HEK293 (cell line): Measurements from ENCODE around the gene METAP1.

Source experiments
- CTCF ChIA-PET: fragments of 350-600 bp; formaldehyde crosslinking; extraction: SDS; loops from one replicate; lab custom pipeline; 2021; ENCODE audit warnings: antibody characterized with exemption; lab: Yijun Ruan, JAX
- POLR2A ChIA-PET: fragments of 300-600 bp; formaldehyde crosslinking; extraction: SDS; loops from one replicate; lab custom pipeline; 2020; ENCODE audit warnings: antibody characterized with exemption, inconsistent platforms; lab: Yijun Ruan, JAX
- H3K27ac ChIP-seq: fragments of 200-500 bp; sonication (Bioruptor generic); 2 replicates; pipeline ENCODE4 v1.5.1; 2014; ENCODE audit warnings: low read depth, low read length, control low read depth, inconsistent platforms; ENCODE audit errors: extremely low read depth
- H3K36me3 ChIP-seq, 2 experiments: fragments of 200-500 bp in 1 of 2; sonication (Bioruptor generic) in 1 of 2; 1 replicate in 1 of 2; 2 replicates in 1 of 2; pipeline ENCODE4 v1.5.1; 2014 to 2017; ENCODE audit warnings: inconsistent platforms in 2 of 2, low read length in 2 of 2; ENCODE audit not compliant: control insufficient read depth in 2 of 2, insufficient read depth in 1 of 2
- H3K4me1 ChIP-seq: fragments of 200-500 bp; sonication (Bioruptor generic); 2 replicates; pipeline ENCODE4 v1.5.1; 2014; ENCODE audit warnings: mild to moderate bottlenecking, low read length, inconsistent platforms; ENCODE audit not compliant: control insufficient read depth, insufficient read depth
- H3K4me3 ChIP-seq: 2 replicates; pipeline ENCODE4 v1.5.1; 2011; ENCODE audit warnings: low read depth, mild to moderate bottlenecking, control low read depth, low read length, moderate library complexity
- H3K9me3 ChIP-seq: fragments of 200-500 bp; sonication (Bioruptor generic); 2 replicates; pipeline ENCODE4 v1.5.1; 2014; ENCODE audit warnings: low read depth, low read length, inconsistent platforms; ENCODE audit not compliant: control insufficient read depth, insufficient read depth
- EGR2 ChIP-seq: fragments of 450-650 bp; formaldehyde crosslinking; IDR thresholded peaks from 2 replicates; pipeline ENCODE4 v1.5.1; 2016; ENCODE audit warnings: low read depth, missing biosample characterization, missing genetic modification characterization
- GFI1B ChIP-seq: fragments of 450-650 bp; formaldehyde crosslinking; IDR thresholded peaks from 2 replicates; pipeline ENCODE4 v1.5.1; 2016; ENCODE audit warnings: missing biosample characterization, missing genetic modification characterization
- GLI4 ChIP-seq: fragments of 450-650 bp; formaldehyde crosslinking; IDR thresholded peaks from 2 replicates; pipeline ENCODE4 v1.5.1; 2016; ENCODE audit warnings: missing biosample characterization, missing genetic modification characterization
- GLIS2 ChIP-seq: fragments of 450-650 bp; formaldehyde crosslinking; IDR thresholded peaks from 2 replicates; pipeline ENCODE4 v1.5.1; 2016; ENCODE audit warnings: missing biosample characterization, missing genetic modification characterization
- SCRT2 ChIP-seq: fragments of 450-650 bp; formaldehyde crosslinking; IDR thresholded peaks from 2 replicates; pipeline ENCODE4 v1.5.1; 2016; ENCODE audit warnings: missing biosample characterization, missing genetic modification characterization
- SETDB1 ChIP-seq: IDR thresholded peaks from one replicate; pipeline ENCODE4 v1.6.1; 2017; ENCODE audit warnings: mild to moderate bottlenecking, low read length, moderate library complexity, mixed read lengths; ENCODE audit not compliant: insufficient read length
- SP2 ChIP-seq: fragments of 450-650 bp; formaldehyde crosslinking; IDR thresholded peaks from 2 replicates; pipeline ENCODE4 v1.5.1; 2016; ENCODE audit warnings: missing biosample characterization, missing genetic modification characterization
- SP3 ChIP-seq: fragments of 450-650 bp; formaldehyde crosslinking; IDR thresholded peaks from 2 replicates; pipeline ENCODE4 v1.5.1; 2016; ENCODE audit warnings: missing biosample characterization, missing genetic modification characterization
- YY2 ChIP-seq: fragments of 450-650 bp; formaldehyde crosslinking; IDR thresholded peaks from 2 replicates; pipeline ENCODE4 v1.5.1; 2016; ENCODE audit warnings: missing biosample characterization, missing genetic modification characterization
- ZNF112 ChIP-seq: fragments of 450-650 bp; formaldehyde crosslinking; IDR thresholded peaks from 2 replicates; pipeline ENCODE4 v1.5.0; 2017; ENCODE audit warnings: missing biosample characterization, missing genetic modification characterization
- ZNF133 ChIP-seq: fragments of 450-650 bp; formaldehyde crosslinking; IDR thresholded peaks from 2 replicates; pipeline ENCODE4 v1.5.1; 2016; ENCODE audit warnings: missing biosample characterization, missing genetic modification characterization
- ZNF140 ChIP-seq: fragments of 450-650 bp; formaldehyde crosslinking; IDR thresholded peaks from 2 replicates; pipeline ENCODE4 v1.5.1; 2016; ENCODE audit warnings: missing biosample characterization, missing genetic modification characterization
- ZNF157 ChIP-seq: fragments of 450-650 bp; formaldehyde crosslinking; IDR thresholded peaks from 2 replicates; pipeline ENCODE4 v1.5.1; 2016; ENCODE audit warnings: missing biosample characterization, missing genetic modification characterization
- ZNF19 ChIP-seq: fragments of 450-650 bp; formaldehyde crosslinking; IDR thresholded peaks from 2 replicates; pipeline ENCODE4; 2016; ENCODE audit warnings: missing biosample characterization, missing genetic modification characterization, low read depth
- ZNF221 ChIP-seq: fragments of 450-650 bp; formaldehyde crosslinking; IDR thresholded peaks from 2 replicates; pipeline ENCODE4 v1.5.1; 2017; ENCODE audit warnings: missing biosample characterization, missing genetic modification characterization, borderline replicate concordance
- ZNF248 ChIP-seq: fragments of 450-650 bp; formaldehyde crosslinking; IDR thresholded peaks from 2 replicates; pipeline ENCODE4 v1.5.1; 2017; ENCODE audit warnings: missing biosample characterization, missing genetic modification characterization
- ZNF274 ChIP-seq, 2 experiments: fragments of 200-500 bp in 1 of 2; fragments of 450-650 bp in 1 of 2; sonication (Bioruptor generic) in 1 of 2; formaldehyde crosslinking in 1 of 2; IDR thresholded peaks; 2 replicates each; pipeline versions ENCODE4 v1.5.1 to v1.6.1; 2014 to 2016; ENCODE audit warnings: borderline replicate concordance in 1 of 2, inconsistent platforms in 1 of 2, low read length in 1 of 2, missing biosample characterization in 1 of 2, missing genetic modification characterization in 1 of 2
- ZNF324 ChIP-seq: fragments of 450-650 bp; formaldehyde crosslinking; IDR thresholded peaks from 2 replicates; pipeline ENCODE4 v1.5.1; 2016; ENCODE audit warnings: missing biosample characterization, missing genetic modification characterization
- ZNF37A ChIP-seq: fragments of 450-650 bp; IDR thresholded peaks from 2 replicates; pipeline ENCODE4 v1.5.1; 2018; ENCODE audit warnings: missing biosample characterization, missing genetic modification characterization
- ZNF404 ChIP-seq: fragments of 450-650 bp; formaldehyde crosslinking; IDR thresholded peaks from 2 replicates; pipeline ENCODE4 v1.5.1; 2017; ENCODE audit warnings: missing biosample characterization, missing genetic modification characterization
- ZNF514 ChIP-seq: fragments of 450-650 bp; formaldehyde crosslinking; IDR thresholded peaks from 2 replicates; pipeline ENCODE4 v1.5.1; 2016; ENCODE audit warnings: missing biosample characterization, missing genetic modification characterization
- ZNF560 ChIP-seq: fragments of 450-650 bp; formaldehyde crosslinking; IDR thresholded peaks from 2 replicates; pipeline ENCODE4 v1.5.1; 2017; ENCODE audit warnings: missing biosample characterization, missing genetic modification characterization, borderline replicate concordance
- ZNF585B ChIP-seq: fragments of 450-650 bp; formaldehyde crosslinking; IDR thresholded peaks from 2 replicates; pipeline ENCODE4 v1.5.1; 2016; ENCODE audit warnings: missing biosample characterization, missing genetic modification characterization
- ZNF624 ChIP-seq: fragments of 450-650 bp; formaldehyde crosslinking; IDR thresholded peaks from 2 replicates; pipeline ENCODE4 v1.5.1; 2017; ENCODE audit warnings: missing biosample characterization, missing genetic modification characterization
- ZNF777 ChIP-seq: fragments of 450-650 bp; formaldehyde crosslinking; IDR thresholded peaks from 2 replicates; pipeline ENCODE4 v1.5.1; 2017; ENCODE audit warnings: missing biosample characterization, missing genetic modification characterization, borderline replicate concordance
- ZNF792 ChIP-seq: fragments of 450-650 bp; formaldehyde crosslinking; IDR thresholded peaks from 2 replicates; pipeline ENCODE4 v1.5.1; 2016; ENCODE audit warnings: missing biosample characterization, missing genetic modification characterization
- TF ChIP-seq, protein P1 (sequence below): fragments of 450-650 bp; formaldehyde crosslinking; conservative IDR thresholded peaks from 2 replicates; pipeline ENCODE4 v1.5.1; 2016; ENCODE audit warnings: low read depth, missing biosample characterization, missing genetic modification characterization
- TF ChIP-seq, protein P2 (sequence below): fragments of 450-650 bp; formaldehyde crosslinking; IDR thresholded peaks from 2 replicates; pipeline ENCODE4 v1.5.1; 2016; ENCODE audit warnings: missing biosample characterization, missing genetic modification characterization, borderline replicate concordance

Gene METAP1

DNA sequence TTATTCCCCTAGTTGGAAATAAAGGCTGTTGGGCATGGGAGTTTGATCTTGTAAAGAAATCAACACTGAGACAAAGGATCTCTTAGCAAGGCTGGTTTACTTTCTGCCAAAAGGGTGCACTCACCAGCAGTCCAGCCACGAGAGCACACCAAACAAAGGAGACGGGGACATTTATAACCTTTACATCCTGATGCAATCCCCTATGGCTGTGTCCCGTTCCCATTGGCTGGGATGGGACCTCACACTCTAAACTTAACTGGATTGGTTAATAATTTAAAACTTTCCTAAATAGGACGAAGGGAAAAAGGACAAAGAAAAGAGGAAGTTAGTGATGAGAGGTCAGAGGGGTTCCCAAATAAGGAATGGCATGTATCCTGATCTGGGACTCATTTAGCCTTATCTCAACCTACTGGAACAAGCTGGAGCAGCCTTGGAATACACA is 17.9 kb downstream of the METAP1 start (continued):
- TF ChIP-seq GFI1B (no peak), ZNF112 (tag by site-specific recombination) (no peak), SP3 (no peak), ZNF19 (tag by site-specific recombination) (no peak), GLIS2 (tag by site-specific recombination) (no peak), ZNF221 (tag by site-specific recombination) (no peak)

DNA sequence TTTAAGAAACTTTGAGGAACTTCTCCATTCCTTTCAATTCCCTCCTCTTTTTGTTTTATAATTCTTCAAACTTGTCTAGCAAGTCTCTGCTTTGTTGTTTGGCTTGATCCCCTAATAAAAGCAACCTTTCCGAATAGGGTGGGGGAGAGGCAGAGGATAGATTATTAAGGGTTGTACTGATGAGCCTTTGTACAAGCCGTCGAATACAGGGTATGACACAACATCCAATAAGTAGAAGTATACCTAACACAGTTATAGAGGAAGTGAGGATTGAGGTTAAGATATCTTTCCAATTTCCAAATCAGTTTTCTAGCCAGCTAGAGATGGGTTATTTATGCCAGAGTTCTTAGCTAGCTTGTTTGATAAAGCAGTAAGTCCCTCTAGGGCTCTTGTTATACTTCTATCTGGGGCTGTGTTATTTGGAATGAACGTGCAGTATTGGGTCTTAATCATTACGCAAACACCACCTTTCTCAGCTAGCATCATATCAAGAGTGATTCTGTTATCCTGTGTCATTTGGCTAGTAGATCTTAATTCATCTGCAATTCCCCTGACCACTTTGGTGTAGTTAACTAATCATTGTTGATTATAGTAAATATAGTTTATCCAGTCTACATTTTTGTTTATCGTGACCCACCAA is 18.5 kb downstream of the METAP1 start:
- H3K4me3 ChIP-seq: no peak overlapping the region
- H3K9me3 ChIP-seq: no peaks in the 10 kb centered on the region
- no peak overlapping the region for H3K27ac ChIP-seq
- POLR2A ChIA-PET: interaction anchor here (0.6 kb wide), 1 partner anchor 95 kb away, joined by 3 read pairs; no protein-coding TSS in a partner anchor
- no peaks in the 10 kb centered on the region for H3K4me1 ChIP-seq
- CTCF ChIA-PET: interaction anchor here (1.0 kb wide), 1 partner anchor 18 kb away, joined by 3 read pairs; the partner anchor contains the start of gene METAP1
- H3K36me3 ChIP-seq: no peaks in the 10 kb centered on the region
- no peak for TF ChIP-seq ZNF140
- TF ChIP-seq ZNF777: no peak
- no peak for TF ChIP-seq ZNF404 (tag by site-specific recombination)
- TF ChIP-seq ZNF133 (tag by site-specific recombination): no peak
- TF ChIP-seq ZNF37A (tag by site-specific recombination): no peak
- TF ChIP-seq SP2 (tag by site-specific recombination): no peak
- TF ChIP-seq GLIS2 (tag by site-specific recombination): no peak
- no peak for TF ChIP-seq ZNF274 (IDR thresholded peaks at IDR 0.05; ENCODE audit: low read length)
- no peak for TF ChIP-seq ZNF274 (tag by site-specific recombination; IDR thresholded peaks at IDR 0.05; ENCODE audit: borderline replicate concordance)
- TF ChIP-seq YY2 (tag by site-specific recombination): no peak
- no peak for TF ChIP-seq ZNF624 (tag by site-specific recombination)

DNA sequence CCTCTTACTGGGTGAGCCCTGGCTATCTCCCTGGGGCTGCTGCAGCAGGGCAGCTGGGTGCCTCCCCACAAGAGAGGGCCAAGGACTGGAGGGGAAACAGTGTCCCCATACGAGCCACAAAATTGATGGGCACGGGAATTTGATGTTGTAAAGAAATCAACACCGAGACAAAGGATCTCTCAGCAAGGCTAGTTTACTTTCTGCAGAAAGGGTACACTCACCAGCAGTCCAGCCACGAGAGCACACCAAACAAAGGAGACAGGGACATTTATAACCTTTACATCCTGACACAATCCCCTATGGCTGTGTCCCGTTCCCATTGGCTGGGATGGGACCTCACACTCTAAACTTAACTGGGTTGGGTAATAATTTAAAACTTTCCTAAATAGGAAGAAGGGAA is 25.9 kb downstream of the METAP1 start:
- no peaks in the 10 kb centered on the region for H3K9me3 ChIP-seq
- H3K36me3 ChIP-seq: peaks cover 0 to 4% of the 10 kb centered on the region in 2 experiments; a peak in 1 of 3 replicates
- POLR2A ChIA-PET: no interaction called here

DNA sequence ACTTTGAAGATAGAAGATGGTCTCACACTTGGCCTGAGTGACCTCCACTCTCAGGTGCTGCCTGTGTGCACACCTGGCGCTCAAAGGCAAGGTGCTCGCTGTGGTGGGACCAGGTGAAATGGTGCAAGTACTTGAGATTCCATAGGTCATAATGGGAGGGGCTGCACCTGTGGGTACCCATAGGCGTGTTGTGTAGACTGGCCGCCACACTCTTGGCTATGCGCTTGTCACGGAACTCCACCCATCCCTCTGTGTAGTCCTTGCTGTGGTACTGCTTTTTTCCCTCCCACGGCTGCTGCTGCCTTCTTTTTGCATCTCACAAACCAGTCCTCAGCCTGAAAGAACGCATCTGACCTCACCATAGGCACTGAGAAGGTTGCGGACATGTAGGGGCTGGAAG is 27.0 kb downstream of the METAP1 start:
- ChIA-PET POLR2A (no interaction called here), CTCF (no interaction called here)
- Histone ChIP-seq H3K36me3 (peaks cover 0 to 4% of the 10 kb centered on the region in 2 experiments; a peak in 1 of 3 replicates), H3K9me3 (no peaks in the 10 kb centered on the region), H3K4me3 (peak overlapping the region; percentile 38), H3K27ac (no peak overlapping the region), H3K4me1 (no peaks in the 10 kb centered on the region)
- TF ChIP-seq ZNF585B (tag by site-specific recombination): no peak
- TF ChIP-seq GLI4 (tag by site-specific recombination): no peak
- TF ChIP-seq, protein P1, sequence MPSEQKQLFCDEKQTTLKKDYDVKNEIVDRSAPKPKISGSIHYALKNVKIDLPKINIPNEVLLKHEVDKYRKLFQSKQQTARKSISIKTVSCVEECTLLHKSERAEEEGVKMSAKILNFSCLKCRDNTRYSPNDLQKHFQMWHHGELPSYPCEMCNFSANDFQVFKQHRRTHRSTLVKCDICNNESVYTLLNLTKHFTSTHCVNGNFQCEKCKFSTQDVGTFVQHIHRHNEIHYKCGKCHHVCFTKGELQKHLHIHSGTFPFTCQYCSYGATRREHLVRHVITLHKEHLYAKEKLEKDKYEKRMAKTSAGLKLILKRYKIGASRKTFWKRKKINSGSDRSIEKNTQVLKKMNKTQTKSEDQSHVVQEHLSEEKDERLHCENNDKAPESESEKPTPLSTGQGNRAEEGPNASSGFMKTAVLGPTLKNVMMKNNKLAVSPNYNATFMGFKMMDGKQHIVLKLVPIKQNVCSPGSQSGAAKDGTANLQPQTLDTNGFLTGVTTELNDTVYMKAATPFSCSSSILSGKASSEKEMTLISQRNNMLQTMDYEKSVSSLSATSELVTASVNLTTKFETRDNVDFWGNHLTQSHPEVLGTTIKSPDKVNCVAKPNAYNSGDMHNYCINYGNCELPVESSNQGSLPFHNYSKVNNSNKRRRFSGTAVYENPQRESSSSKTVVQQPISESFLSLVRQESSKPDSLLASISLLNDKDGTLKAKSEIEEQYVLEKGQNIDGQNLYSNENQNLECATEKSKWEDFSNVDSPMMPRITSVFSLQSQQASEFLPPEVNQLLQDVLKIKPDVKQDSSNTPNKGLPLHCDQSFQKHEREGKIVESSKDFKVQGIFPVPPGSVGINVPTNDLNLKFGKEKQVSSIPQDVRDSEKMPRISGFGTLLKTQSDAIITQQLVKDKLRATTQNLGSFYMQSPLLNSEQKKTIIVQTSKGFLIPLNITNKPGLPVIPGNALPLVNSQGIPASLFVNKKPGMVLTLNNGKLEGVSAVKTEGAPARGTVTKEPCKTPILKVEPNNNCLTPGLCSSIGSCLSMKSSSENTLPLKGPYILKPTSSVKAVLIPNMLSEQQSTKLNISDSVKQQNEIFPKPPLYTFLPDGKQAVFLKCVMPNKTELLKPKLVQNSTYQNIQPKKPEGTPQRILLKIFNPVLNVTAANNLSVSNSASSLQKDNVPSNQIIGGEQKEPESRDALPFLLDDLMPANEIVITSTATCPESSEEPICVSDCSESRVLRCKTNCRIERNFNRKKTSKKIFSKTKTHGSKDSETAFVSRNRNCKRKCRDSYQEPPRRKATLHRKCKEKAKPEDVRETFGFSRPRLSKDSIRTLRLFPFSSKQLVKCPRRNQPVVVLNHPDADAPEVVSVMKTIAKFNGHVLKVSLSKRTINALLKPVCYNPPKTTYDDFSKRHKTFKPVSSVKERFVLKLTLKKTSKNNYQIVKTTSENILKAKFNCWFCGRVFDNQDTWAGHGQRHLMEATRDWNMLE (tag by site-specific recombination): no peak
- TF ChIP-seq ZNF324: no peak
- TF ChIP-seq ZNF514 (tag by site-specific recombination): no peak
- no peak for TF ChIP-seq ZNF560 (tag by site-specific recombination)

More for the DNA sequence above, 25.9 kb downstream of the METAP1 start:
- TF ChIP-seq ZNF157 (tag by site-specific recombination) (no peak), SETDB1 (peak; percentile 58), ZNF248 (tag by site-specific recombination) (no peak), SCRT2 (tag by site-specific recombination) (no peak), ZNF792 (tag by site-specific recombination) (no peak), EGR2 (tag by site-specific recombination) (no peak)
- TF ChIP-seq, protein P2, sequence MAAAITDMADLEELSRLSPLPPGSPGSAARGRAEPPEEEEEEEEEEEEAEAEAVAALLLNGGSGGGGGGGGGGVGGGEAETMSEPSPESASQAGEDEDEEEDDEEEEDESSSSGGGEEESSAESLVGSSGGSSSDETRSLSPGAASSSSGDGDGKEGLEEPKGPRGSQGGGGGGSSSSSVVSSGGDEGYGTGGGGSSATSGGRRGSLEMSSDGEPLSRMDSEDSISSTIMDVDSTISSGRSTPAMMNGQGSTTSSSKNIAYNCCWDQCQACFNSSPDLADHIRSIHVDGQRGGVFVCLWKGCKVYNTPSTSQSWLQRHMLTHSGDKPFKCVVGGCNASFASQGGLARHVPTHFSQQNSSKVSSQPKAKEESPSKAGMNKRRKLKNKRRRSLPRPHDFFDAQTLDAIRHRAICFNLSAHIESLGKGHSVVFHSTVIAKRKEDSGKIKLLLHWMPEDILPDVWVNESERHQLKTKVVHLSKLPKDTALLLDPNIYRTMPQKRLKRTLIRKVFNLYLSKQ (tag by site-specific recombination): no peak
- Histone ChIP-seq H3K4me3 (no peak overlapping the region), H3K27ac (no peak overlapping the region), H3K4me1 (no peaks in the 10 kb centered on the region)
- CTCF ChIA-PET: interaction anchor here (0.5 kb wide), 1 partner anchor 761 kb away, joined by 3 read pairs; no protein-coding TSS in a partner anchor
